DMS153 treated with DMSO at 0.1 percent for 48 hours (cell line): ENCODE results near the gene STX16.
A peak's percentile ranks its signal among the peaks of the same experiment; 100 is the strongest.

Source experiments
- DNase-seq: peaks from one replicate; lab custom pipeline; 2025; ENCODE audit not compliant: unreplicated experiment; lab: John Stamatoyannopoulos, UW

STX16 gene

GRCh38 chr20:58650776-58651558 is at the start of gene STX16:
Gene STX16 (plus strand): TSS chr20:58651283. CDS start chr20:58652007, 724 bp downstream.
- DNase-seq: peak; percentile 29

- no peak for DNase-seq
These were observed 49.0 kb upstream of the STX16 start for GRCh38 chr20:58602124-58602523.

DNA sequence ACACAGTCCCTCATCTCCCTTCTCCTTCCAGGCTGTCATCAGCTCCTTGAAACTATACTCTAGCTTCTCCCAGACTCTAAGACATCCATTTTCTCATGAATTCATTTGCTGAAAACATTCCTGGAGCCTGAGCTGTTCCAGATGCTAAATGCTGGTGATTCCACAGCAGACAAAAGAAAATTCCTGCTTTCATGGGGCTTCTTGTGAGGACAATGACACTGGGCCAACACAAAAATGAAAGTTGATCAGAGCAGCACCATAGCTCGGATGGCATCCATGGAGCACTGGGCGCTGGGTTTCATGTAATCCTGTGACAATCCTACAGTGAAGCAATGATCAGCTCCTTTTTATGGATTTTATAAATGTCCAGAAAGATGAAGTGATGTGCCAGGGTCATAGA is 47.4 kb upstream of the STX16 start:
- DNase-seq: no peak

DNA sequence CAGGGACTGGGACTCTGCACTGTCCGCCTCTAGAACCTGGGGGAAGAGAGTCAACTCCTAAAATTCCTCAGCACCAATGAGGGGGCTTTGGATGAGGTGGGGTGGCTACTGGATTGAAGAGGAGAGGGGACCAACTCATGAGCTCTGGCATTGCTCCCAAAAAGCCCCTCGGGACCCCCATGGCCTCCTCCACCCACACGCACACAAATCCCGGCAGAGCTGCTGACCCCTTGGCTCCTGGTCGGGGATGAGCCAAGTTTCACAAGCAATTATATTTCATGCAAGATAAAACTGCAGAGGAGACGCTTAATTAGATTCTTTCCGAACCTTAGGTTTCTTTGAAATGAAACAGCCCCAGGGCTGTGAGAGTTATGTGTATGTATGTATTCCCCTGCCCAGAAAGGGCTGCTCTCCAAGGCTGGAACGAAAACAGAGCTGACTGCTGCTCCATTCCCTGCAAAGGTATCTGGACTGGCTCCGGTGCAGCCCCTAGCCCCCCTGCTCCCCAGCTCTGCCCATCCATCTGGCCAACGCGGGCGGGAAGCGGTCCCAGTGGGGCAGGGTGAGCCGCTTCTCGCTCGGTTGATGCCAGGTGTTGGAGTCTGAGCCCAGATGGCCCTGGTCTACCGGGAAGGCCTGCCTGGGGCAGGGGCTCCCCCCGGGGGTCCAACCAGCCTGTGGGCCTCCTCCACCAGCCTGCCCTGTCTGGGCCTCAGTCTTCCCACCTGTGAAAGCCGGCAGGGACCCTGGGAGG is 46.8 kb upstream of the STX16 start:
- DNase-seq: no peak

DNA sequence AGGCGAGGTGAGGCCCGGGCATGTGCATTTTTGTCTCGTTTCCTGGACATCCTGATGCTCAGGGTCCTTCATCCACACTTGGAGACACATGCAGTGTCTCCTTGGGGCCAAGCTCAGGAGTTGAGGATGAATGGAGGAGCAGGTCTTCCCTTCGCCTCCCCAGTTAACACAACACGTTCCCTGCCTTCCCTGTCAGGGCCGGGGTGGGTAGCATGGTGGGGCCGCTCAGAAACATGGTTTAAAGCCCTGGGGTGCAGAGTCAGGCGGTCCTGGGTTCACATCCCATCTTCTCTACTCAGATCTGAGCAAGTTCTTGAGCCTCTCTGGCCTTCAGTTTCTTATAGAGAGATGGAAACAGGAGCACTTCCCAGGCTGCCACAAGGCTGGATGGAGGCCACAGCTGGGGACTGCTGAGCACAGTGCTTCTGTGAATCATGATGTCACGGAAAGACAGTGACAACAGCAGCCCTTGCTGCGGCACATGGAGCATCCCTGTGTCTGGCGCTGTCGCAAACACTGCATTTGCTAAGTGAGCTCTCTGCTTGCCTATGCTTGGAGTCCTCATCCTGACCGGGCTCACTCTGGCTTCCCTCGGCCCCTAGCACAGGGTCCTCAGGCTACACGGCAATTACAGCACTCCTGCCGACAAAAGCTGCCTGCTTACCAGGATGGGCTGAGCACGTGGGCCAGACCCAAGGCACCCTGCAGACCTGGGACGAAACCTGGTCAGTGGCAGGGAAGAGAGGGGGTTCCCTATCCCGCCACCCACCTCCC is 45.6 kb upstream of the STX16 start:
- DNase-seq: no peak

- no peak for DNase-seq
These were observed 44.9 kb upstream of the STX16 start for GRCh38 chr20:58606184-58606583.

GRCh38 chr20:58608096-58608840 is 42.8 kb upstream of the STX16 start:
- DNase-seq: no peak

- no peak for DNase-seq
These were observed 42.1 kb upstream of the STX16 start for GRCh38 chr20:58609026-58609425.

GRCh38 chr20:58610071-58610800 is 40.8 kb upstream of the STX16 start:
- DNase-seq: no peak

- no peak for DNase-seq
These were observed 40.3 kb upstream of the STX16 start for GRCh38 chr20:58610811-58611210.

- no peak for DNase-seq
These were observed 39.6 kb upstream of the STX16 start for GRCh38 chr20:58611236-58612030.

- DNase-seq: no peak
These were observed 38.9 kb upstream of the STX16 start for GRCh38 chr20:58612121-58612691.

DNA sequence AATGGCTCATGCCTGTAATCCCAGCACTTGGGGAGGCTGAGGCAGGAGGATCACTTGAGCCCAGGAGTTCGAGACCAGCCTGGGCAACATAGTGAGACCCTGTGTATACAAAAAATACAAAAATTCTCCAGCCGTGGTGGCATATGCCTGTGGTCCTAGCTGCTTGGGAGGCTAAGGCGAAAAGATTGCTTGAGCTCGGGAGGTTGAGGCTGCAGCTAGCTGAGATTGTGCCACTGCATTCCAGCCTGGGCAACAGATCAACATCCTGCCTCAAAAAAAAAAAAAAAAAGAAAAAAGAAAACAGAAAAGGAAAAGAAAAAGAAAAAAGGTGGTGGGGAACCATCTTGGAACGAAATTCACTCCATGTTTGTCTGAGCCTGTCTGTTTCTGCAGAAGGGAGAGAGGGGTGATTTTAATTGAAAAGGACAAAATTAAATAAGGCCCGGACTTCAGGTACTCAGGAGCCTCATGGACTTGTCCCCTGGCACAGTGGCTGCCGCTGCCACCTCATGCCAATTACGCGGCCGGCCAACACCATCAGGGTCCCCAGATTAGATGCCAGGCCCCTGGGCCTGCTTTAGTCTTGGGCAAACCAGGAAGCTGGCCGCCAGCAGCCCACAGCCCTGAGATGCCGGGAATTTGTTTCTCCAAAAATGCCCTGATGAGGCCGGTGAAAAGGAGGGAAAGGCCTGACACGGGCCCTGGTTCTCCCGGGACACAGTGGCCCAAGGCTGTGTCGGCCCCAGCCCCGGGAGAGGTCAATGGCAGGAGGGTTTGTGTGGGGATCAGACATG is 37.8 kb upstream of the STX16 start:
- DNase-seq: no peak

DNA sequence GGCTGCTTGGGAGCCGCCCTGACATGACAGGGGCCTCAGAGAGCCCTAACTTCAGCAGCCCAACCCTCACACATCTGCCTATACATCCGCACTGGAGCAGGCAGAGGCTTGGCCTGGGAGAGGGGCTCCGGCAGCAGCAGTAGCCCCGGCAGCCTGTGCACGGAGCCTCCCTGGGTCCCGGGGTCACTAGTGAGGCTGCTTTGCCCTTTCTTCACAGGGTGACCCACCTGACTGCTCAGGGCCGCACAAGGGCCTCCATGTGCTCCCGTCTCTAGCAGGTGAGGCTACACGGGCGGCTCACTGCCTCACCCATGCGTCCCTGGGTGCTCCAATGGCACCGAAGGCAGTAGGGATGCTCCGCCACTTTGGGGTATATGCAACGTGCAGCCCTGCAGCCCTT is 36.7 kb upstream of the STX16 start:
- no peak for DNase-seq

- no peak for DNase-seq
These were observed 35.9 kb upstream of the STX16 start for GRCh38 chr20:58614984-58615760.

DNA sequence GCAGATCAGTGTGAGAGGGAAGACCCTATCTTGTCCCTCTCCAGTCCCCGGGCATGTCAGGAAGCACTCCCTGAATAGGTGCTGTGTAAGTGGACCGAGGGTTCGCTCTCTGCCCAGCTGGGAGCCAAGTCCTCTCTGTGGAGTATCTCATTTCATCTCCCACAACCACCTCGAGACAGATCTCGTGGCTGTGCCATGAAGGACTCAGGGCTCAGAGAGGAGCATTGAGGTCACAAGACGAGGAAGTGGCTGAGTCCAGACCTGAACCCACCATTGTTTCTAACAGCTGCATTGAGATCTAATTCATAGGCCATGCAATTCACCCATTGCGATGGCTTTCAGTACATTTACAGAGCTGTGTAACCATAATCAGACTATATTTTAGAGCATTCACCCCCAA is 34.7 kb upstream of the STX16 start:
- DNase-seq: no peak

GRCh38 chr20:58617158-58617557 is 33.9 kb upstream of the STX16 start:
- no peak for DNase-seq
